GM12878 (cell line): ENCODE data around the gene DDX23. TPM values are rescaled to one million over a fixed set of nuclear protein-coding genes. Genes with fewer than 3 reads are reported as not detected.

Source experiments
- CREM ChIP-seq: IDR thresholded peaks from 2 replicates; pipeline ENCODE4 v1.6.1; 2014; ENCODE audit warnings: antibody characterized with exemption, low read depth
- CUX1 ChIP-seq: IDR thresholded peaks from 2 replicates; pipeline ENCODE4 v1.6.1; 2012; ENCODE audit warnings: improper control_type of control experiment, low read depth, low read length; ENCODE audit not compliant: insufficient replicate concordance
- ETV6 ChIP-seq, 2 experiments: fragments of 450-650 bp in 1 of 2; IDR thresholded peaks in 1 of 2; conservative IDR thresholded peaks in 1 of 2; 2 replicates each; pipeline ENCODE4 v1.6.1; 2014; ENCODE audit warnings: antibody characterized with exemption in 1 of 2, borderline replicate concordance in 1 of 2, low read depth in 1 of 2, mild to moderate bottlenecking in 1 of 2, moderate library complexity in 1 of 2
- FOXK2 ChIP-seq: fragments of 450-650 bp; IDR thresholded peaks from 2 replicates; pipeline ENCODE4 v1.6.1; 2017; ENCODE audit warnings: mild to moderate bottlenecking, moderate library complexity
- HSF1 ChIP-seq: fragments of 150-350 bp; IDR thresholded peaks from 2 replicates; pipeline ENCODE4 v1.6.1; 2014; ENCODE audit warnings: mild to moderate bottlenecking, low read depth, low read length
- IRF4 ChIP-seq: IDR thresholded peaks from 2 replicates; pipeline ENCODE4 v1.6.1; 2011; ENCODE audit warnings: low read depth, low read length
- JUNB ChIP-seq: IDR thresholded peaks from 2 replicates; pipeline ENCODE4 v1.6.1; 2016; ENCODE audit warnings: antibody characterized with exemption, mild to moderate bottlenecking
- LARP7 ChIP-seq: fragments of 450-650 bp; IDR thresholded peaks from 2 replicates; pipeline ENCODE4 v1.6.1; 2017; ENCODE audit warnings: mild to moderate bottlenecking
- MTA2 ChIP-seq: fragments of 450-650 bp; IDR thresholded peaks from 2 replicates; pipeline ENCODE4 v1.6.1; 2016; ENCODE audit warnings: low read depth, mild to moderate bottlenecking, moderate library complexity
- NBN ChIP-seq: fragments of 450-650 bp; IDR thresholded peaks from 2 replicates; pipeline ENCODE4 v1.6.1; 2016
- NFYB ChIP-seq: IDR thresholded peaks from 2 replicates; pipeline ENCODE4 v1.6.1; 2011; ENCODE audit warnings: low read depth, mild to moderate bottlenecking, low read length, improper control_type of control experiment, moderate library complexity; ENCODE audit not compliant: insufficient read depth
- NR2F1 ChIP-seq: fragments of 450-650 bp; conservative IDR thresholded peaks from 2 replicates; pipeline ENCODE4 v1.6.1; 2017; ENCODE audit warnings: mild to moderate bottlenecking
- SMC3 ChIP-seq: IDR thresholded peaks from 2 replicates; pipeline ENCODE4 v1.6.1; 2011; ENCODE audit warnings: low read length, improper control_type of control experiment, borderline replicate concordance
- TCF3 ChIP-seq: IDR thresholded peaks from 2 replicates; pipeline ENCODE4 v1.6.1; 2012; ENCODE audit warnings: low read depth, mild to moderate bottlenecking, low read length, borderline replicate concordance; ENCODE audit not compliant: insufficient read depth
- ZBTB4 ChIP-seq: fragments of 450-650 bp; formaldehyde crosslinking; IDR thresholded peaks from 2 replicates; pipeline ENCODE4 v1.4.0; 2022; ENCODE audit warnings: mild to moderate bottlenecking, moderate library complexity
- ZBTB40 ChIP-seq: fragments of 450-650 bp; IDR thresholded peaks from 2 replicates; pipeline ENCODE4 v1.6.1; 2016; ENCODE audit warnings: mild to moderate bottlenecking, moderate library complexity, borderline replicate concordance
- ZZZ3 ChIP-seq: IDR thresholded peaks from 2 replicates; pipeline ENCODE4 v1.6.1; 2011; ENCODE audit warnings: low read depth; ENCODE audit not compliant: control insufficient read depth, insufficient read length
- polyA plus RNA-seq, 11 experiments: library from polyadenylated mRNA; depleted of rRNA in 4 of 11; unstranded in 6 of 11; stranded (reverse) in 5 of 11; fragments of >200 nt; fragmentation: Nextera tagmentation in 4 of 11; fragmentation: Illumina TruSeq in 1 of 11; extraction: Ambion mirVana in 4 of 11; extraction: Trizol in 1 of 11; gene quantifications; 1 replicate in 1 of 11; 2 replicates in 10 of 11; pipeline versions ENCODE4 v1.2.1 to v1.2.3, GENCODE V29; 2011 to 2016; ENCODE audit warnings: inconsistent platforms in 2 of 11, missing spikeins in 2 of 11, low read depth in 1 of 11
- total RNA-seq, 4 experiments: library from RNA; depleted of rRNA in 3 of 4; stranded (reverse); fragments of >200 nt in 3 of 4; fragmentation: Illumina TruSeq in 1 of 4; extraction: Trizol in 1 of 4; gene quantifications; 2 replicates each; pipeline versions ENCODE4 v1.2.1 to v1.2.3, GENCODE V29; 2013 to 2021

The DDX23 gene
- total and polyA plus RNA-seq, 10 of the 15 experiments (the other 5 are each of a cell fraction or from before 2014, with no cell fraction given) = 25.8 to 107 (median 77.4) TPM

- TF ChIP-seq ZBTB4 = no peak
- TF ChIP-seq TCF3 = no peak
- no peak for TF ChIP-seq NBN
- TF ChIP-seq CREM = no peak
- peak; percentile 44; the same call in 1 of the 2 replicates for TF ChIP-seq ZBTB40
- TF ChIP-seq ZZZ3 = no peak
- no peak for TF ChIP-seq ETV6 (conservative IDR thresholded peaks at IDR 0.05 in 1 of 2, IDR thresholded peaks at IDR 0.05 in 1 of 2; ENCODE audit: borderline replicate concordance in 1 of 2, low read depth in 1 of 2)
- TF ChIP-seq HSF1 = no peak
- TF ChIP-seq NR2F1 = no peak
- TF ChIP-seq SMC3 = no peak
- peak; percentile 88 for TF ChIP-seq IRF4
- TF ChIP-seq LARP7 = no peak
- no peak for TF ChIP-seq FOXK2
- TF ChIP-seq MTA2 = 0 out of 2 replicates have a peak, but pooled peaks have one; percentile 28
- peak; percentile 84 for TF ChIP-seq JUNB
- 0 out of 2 replicates have a peak, but pooled peaks have one; percentile 35 for TF ChIP-seq NFYB
- TF ChIP-seq CUX1 = no peak
These were observed 49.3 kb upstream of the DDX23 start (continued) for GRCh38 chr12:48901278-48901677.
